K562 (cell line): ENCODE data around the gene IMPDH2. TPM values are rescaled to one million over a fixed set of nuclear protein-coding genes. Genes with fewer than 3 reads are reported as not detected.

Source experiments
- CREB1 ChIP-seq, 2 experiments: sonication (generic) in 1 of 2; formaldehyde crosslinking in 1 of 2; IDR thresholded peaks; 2 replicates each; pipeline versions ENCODE4 v1.6.1 to v1.8.0; 2012 to 2022; ENCODE audit warnings: inconsistent platforms in 1 of 2, mild to moderate bottlenecking in 1 of 2, missing genetic modification reagents in 1 of 2, moderate library complexity in 1 of 2
- DMBX1 ChIP-seq: fragments of 250-450 bp; sonication (Bioruptor Pico); IDR thresholded peaks from 2 replicates; pipeline ENCODE4 v1.8.0; 2022; ENCODE audit warnings: inconsistent platforms, mild to moderate bottlenecking, moderate library complexity, borderline replicate concordance
- EZH2 ChIP-seq: IDR thresholded peaks from 2 replicates; pipeline ENCODE4 v1.6.1; 2012; ENCODE audit warnings: low read depth, mild to moderate bottlenecking, inconsistent platforms, low read length, borderline replicate concordance
- GABPA ChIP-seq: fragments of 200-800 bp; sonication (Bioruptor generic); conservative IDR thresholded peaks from 2 replicates; pipeline ENCODE4 v1.6.1; 2016; ENCODE audit warnings: low read depth, missing genetic modification characterization, missing compliant biosample characterization
- RAD21 ChIP-seq, 2 experiments: fragments of 250-450 bp in 1 of 2; fragments of 450-650 bp in 1 of 2; sonication (Bioruptor Pico) in 1 of 2; formaldehyde crosslinking in 1 of 2; IDR thresholded peaks in 1 of 2; conservative IDR thresholded peaks in 1 of 2; 2 replicates each; pipeline versions ENCODE4 v1.4.0 to v1.8.0; 2020 to 2022; ENCODE audit warnings: mild to moderate bottlenecking in 2 of 2, moderate library complexity in 1 of 2
- RBM25 ChIP-seq: fragments of 200-400 bp; formaldehyde crosslinking; IDR thresholded peaks from 2 replicates; pipeline ENCODE4 v1.6.1; 2018; ENCODE audit warnings: low read length, low read depth, moderate library complexity; ENCODE audit not compliant: severe bottlenecking
- TAF9B ChIP-seq: fragments of 450-650 bp; IDR thresholded peaks from 2 replicates; pipeline ENCODE4 v1.6.1; 2018; ENCODE audit warnings: mild to moderate bottlenecking; ENCODE audit not compliant: partially characterized antibody
- TEAD4 ChIP-seq, 2 experiments: sonication (generic) in 1 of 2; formaldehyde crosslinking in 1 of 2; IDR thresholded peaks; 2 replicates each; pipeline versions ENCODE4 v1.6.1 to v1.8.0; 2012 to 2022; ENCODE audit warnings: borderline replicate concordance in 1 of 2, inconsistent platforms in 1 of 2, low read length in 1 of 2, mild to moderate bottlenecking in 1 of 2, missing genetic modification reagents in 1 of 2
- ZNF263 ChIP-seq: sonication (generic); formaldehyde crosslinking; IDR thresholded peaks from 2 replicates; pipeline ENCODE4 v1.8.0; 2022; ENCODE audit warnings: mild to moderate bottlenecking, missing genetic modification reagents, borderline replicate concordance
- polyA plus RNA-seq, 8 experiments: library from polyadenylated mRNA; depleted of rRNA in 4 of 8; stranded (reverse) in 5 of 8; unstranded in 3 of 8; fragments of >200 nt; fragmentation: Nextera tagmentation in 2 of 8; fragmentation: Illumina TruSeq in 1 of 8; extraction: Ambion mirVana in 2 of 8; extraction: Trizol in 1 of 8; gene quantifications; 2 replicates each; pipeline versions ENCODE4 v1.2.1 to v1.2.3, GENCODE V29; 2011 to 2014; ENCODE audit warnings: inconsistent platforms in 1 of 8, missing spikeins in 1 of 8
- total RNA-seq, 7 experiments: library from RNA; depleted of rRNA in 6 of 7; stranded (reverse); fragments of >200 nt in 6 of 7; fragmentation: Illumina TruSeq in 2 of 7; extraction: Trizol in 2 of 7; gene quantifications; 2 replicates each; pipeline versions ENCODE4 v1.2.1 to v1.2.3, GENCODE V29; 2011 to 2021; ENCODE audit warnings: low replicate concordance in 1 of 7
- TF ChIP-seq, protein P1 (sequence below): fragments of 450-650 bp; formaldehyde crosslinking; IDR thresholded peaks from 2 replicates; pipeline ENCODE4 v1.4.0; 2022; ENCODE audit warnings: missing genetic modification characterization
- TF ChIP-seq, protein P2 (sequence below): fragments of 450-650 bp; formaldehyde crosslinking; conservative IDR thresholded peaks from 2 replicates; pipeline ENCODE4 v1.4.0; 2022; ENCODE audit warnings: mild to moderate bottlenecking, missing genetic modification characterization
- TF ChIP-seq, protein P3 (sequence below): fragments of 200-800 bp; sonication (Bioruptor generic); IDR thresholded peaks from 2 replicates; pipeline ENCODE4 v1.6.1; 2017; ENCODE audit warnings: missing genetic modification characterization, missing compliant biosample characterization
- TF ChIP-seq, protein P4 (sequence below): sonication (generic); formaldehyde crosslinking; IDR thresholded peaks from 2 replicates; pipeline ENCODE4 v1.8.0; 2022; ENCODE audit warnings: mild to moderate bottlenecking, missing genetic modification reagents
- TF ChIP-seq, protein P5 (sequence below): fragments of 450-650 bp; IDR thresholded peaks from 2 replicates; pipeline ENCODE4 v1.7.1; 2018; ENCODE audit warnings: mild to moderate bottlenecking, low read depth; ENCODE audit not compliant: partially characterized antibody

Gene IMPDH2
- total and polyA plus RNA-seq, 9 of the 15 experiments (the other 6 are each of a cell fraction or from before 2014, with no cell fraction given), result 318 to 507 (median 366) TPM

DNA sequence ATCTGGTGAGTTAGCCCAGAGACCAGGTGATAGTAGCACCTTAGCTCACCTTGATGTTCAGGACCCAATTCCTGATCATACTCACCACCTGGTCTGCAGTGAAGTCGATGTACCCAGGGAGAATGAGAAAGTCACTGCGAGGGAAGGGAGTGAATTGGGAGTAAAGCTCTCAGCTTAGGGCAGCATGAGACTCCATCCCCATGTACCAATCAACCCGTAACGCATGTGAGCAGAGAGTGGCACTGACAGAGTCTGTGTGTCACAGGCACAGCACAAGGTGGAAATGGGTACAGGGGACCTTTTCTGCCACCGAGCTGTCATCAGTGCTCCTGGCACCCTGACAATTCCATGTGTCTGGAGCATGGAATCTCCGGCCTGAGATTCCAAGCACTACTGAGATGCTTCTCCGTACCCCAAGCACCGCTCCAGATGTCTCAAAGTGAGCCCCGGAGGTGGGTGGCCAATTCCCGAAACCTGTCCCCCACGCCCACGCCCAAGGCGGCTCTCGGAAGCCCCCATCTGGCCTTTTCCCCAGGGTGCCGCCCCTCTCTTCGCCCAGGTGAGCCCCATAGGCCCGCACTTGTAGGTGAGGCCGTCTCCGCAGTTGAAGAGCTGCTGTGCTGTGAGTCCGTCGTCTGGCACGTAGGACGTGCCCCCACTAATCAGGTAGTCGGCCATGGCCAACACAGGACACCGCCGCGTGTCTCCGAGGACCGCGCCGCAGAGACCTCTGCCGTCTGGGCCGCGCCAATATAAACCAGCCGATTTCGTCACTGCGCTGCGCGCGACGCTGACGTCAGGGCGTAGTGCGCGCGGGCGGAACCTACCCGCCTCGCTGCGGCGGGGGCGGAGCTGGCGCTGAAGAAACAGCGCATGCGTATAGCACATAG is at the start of gene IMPDH2 (continued):
- TF ChIP-seq ZNF263 (CRISPR knock-in tag) (peak; percentile 54; the same call in 1 of the 2 replicates), TAF9B (no peak), GABPA (no peak), RAD21 (CRISPR knock-in tag; conservative IDR thresholded peaks at IDR 0.05 in 1 of 2, IDR thresholded peaks at IDR 0.05 in 1 of 2) (0 out of 4 replicates have a peak, but pooled peaks of 1 of the 2 experiments have one; percentile 2), EZH2 (no peak), DMBX1 (CRISPR knock-in tag) (peak; percentile 73; the same call in 1 of the 2 replicates), RBM25 (no peak), CREB1 (IDR thresholded peaks at IDR 0.05) (peak; percentile 98), CREB1 (CRISPR knock-in tag; IDR thresholded peaks at IDR 0.05) (peak; percentile 97), TEAD4 (IDR thresholded peaks at IDR 0.05; ENCODE audit: low read length) (0 out of 2 replicates have a peak, but pooled peaks have one; percentile 7), TEAD4 (CRISPR knock-in tag; IDR thresholded peaks at IDR 0.05; ENCODE audit: borderline replicate concordance) (no peak)
- TF ChIP-seq, protein P1, sequence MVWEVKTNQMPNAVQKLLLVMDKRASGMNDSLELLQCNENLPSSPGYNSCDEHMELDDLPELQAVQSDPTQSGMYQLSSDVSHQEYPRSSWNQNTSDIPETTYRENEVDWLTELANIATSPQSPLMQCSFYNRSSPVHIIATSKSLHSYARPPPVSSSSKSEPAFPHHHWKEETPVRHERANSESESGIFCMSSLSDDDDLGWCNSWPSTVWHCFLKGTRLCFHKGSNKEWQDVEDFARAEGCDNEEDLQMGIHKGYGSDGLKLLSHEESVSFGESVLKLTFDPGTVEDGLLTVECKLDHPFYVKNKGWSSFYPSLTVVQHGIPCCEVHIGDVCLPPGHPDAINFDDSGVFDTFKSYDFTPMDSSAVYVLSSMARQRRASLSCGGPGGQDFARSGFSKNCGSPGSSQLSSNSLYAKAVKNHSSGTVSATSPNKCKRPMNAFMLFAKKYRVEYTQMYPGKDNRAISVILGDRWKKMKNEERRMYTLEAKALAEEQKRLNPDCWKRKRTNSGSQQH (CRISPR knock-in tag), result 0 out of 2 replicates have a peak, but pooled peaks have one; percentile 28
- TF ChIP-seq, protein P2, sequence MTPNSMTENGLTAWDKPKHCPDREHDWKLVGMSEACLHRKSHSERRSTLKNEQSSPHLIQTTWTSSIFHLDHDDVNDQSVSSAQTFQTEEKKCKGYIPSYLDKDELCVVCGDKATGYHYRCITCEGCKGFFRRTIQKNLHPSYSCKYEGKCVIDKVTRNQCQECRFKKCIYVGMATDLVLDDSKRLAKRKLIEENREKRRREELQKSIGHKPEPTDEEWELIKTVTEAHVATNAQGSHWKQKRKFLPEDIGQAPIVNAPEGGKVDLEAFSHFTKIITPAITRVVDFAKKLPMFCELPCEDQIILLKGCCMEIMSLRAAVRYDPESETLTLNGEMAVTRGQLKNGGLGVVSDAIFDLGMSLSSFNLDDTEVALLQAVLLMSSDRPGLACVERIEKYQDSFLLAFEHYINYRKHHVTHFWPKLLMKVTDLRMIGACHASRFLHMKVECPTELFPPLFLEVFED, result peak; percentile 44; the same call in 1 of the 2 replicates
- TF ChIP-seq, protein P3, sequence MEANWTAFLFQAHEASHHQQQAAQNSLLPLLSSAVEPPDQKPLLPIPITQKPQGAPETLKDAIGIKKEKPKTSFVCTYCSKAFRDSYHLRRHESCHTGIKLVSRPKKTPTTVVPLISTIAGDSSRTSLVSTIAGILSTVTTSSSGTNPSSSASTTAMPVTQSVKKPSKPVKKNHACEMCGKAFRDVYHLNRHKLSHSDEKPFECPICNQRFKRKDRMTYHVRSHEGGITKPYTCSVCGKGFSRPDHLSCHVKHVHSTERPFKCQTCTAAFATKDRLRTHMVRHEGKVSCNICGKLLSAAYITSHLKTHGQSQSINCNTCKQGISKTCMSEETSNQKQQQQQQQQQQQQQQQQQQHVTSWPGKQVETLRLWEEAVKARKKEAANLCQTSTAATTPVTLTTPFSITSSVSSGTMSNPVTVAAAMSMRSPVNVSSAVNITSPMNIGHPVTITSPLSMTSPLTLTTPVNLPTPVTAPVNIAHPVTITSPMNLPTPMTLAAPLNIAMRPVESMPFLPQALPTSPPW (CRISPR knock-in tag), result peak; percentile 37; the same call in 1 of the 2 replicates
- TF ChIP-seq, protein P4, sequence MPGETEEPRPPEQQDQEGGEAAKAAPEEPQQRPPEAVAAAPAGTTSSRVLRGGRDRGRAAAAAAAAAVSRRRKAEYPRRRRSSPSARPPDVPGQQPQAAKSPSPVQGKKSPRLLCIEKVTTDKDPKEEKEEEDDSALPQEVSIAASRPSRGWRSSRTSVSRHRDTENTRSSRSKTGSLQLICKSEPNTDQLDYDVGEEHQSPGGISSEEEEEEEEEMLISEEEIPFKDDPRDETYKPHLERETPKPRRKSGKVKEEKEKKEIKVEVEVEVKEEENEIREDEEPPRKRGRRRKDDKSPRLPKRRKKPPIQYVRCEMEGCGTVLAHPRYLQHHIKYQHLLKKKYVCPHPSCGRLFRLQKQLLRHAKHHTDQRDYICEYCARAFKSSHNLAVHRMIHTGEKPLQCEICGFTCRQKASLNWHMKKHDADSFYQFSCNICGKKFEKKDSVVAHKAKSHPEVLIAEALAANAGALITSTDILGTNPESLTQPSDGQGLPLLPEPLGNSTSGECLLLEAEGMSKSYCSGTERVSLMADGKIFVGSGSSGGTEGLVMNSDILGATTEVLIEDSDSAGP, result 0 out of 2 replicates have a peak, but pooled peaks have one; percentile 37
- TF ChIP-seq, protein P5, sequence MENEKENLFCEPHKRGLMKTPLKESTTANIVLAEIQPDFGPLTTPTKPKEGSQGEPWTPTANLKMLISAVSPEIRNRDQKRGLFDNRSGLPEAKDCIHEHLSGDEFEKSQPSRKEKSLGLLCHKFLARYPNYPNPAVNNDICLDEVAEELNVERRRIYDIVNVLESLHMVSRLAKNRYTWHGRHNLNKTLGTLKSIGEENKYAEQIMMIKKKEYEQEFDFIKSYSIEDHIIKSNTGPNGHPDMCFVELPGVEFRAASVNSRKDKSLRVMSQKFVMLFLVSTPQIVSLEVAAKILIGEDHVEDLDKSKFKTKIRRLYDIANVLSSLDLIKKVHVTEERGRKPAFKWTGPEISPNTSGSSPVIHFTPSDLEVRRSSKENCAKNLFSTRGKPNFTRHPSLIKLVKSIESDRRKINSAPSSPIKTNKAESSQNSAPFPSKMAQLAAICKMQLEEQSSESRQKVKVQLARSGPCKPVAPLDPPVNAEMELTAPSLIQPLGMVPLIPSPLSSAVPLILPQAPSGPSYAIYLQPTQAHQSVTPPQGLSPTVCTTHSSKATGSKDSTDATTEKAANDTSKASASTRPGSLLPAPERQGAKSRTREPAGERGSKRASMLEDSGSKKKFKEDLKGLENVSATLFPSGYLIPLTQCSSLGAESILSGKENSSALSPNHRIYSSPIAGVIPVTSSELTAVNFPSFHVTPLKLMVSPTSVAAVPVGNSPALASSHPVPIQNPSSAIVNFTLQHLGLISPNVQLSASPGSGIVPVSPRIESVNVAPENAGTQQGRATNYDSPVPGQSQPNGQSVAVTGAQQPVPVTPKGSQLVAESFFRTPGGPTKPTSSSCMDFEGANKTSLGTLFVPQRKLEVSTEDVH, result peak; percentile 79
